Smooth muscle cell (in vitro differentiated cells): Measurements from ENCODE around the gene SLC9A9. TPM values are rescaled to one million over a fixed set of nuclear protein-coding genes. Genes with fewer than 3 reads are reported as not detected.

Experiments used
- DNase-seq: peaks from one replicate; lab custom pipeline; 2025; ENCODE audit not compliant: unreplicated experiment; lab: John Stamatoyannopoulos, UW
- H2AFZ ChIP-seq: fragments of 200-600 bp; sonication (generic); 2 replicates; pipeline ENCODE4 v1.6.0; 2016; ENCODE audit warnings: antibody characterized with exemption, low read depth, mild to moderate bottlenecking
- H3F3A ChIP-seq: fragments of 200-600 bp; sonication (generic); 2 replicates; pipeline ENCODE4 v1.6.0; 2017; ENCODE audit warnings: antibody characterized with exemption, low read depth
- H3K27ac ChIP-seq: fragments of 200-600 bp; sonication (generic); 2 replicates; pipeline ENCODE4 v1.5.1; 2016; ENCODE audit warnings: low read depth, mild to moderate bottlenecking
- H3K27me3 ChIP-seq: fragments of 200-600 bp; sonication (generic); 2 replicates; pipeline ENCODE4 v1.6.1; 2016; ENCODE audit warnings: low read depth, mild to moderate bottlenecking
- H3K36me3 ChIP-seq: fragments of 200-600 bp; sonication (generic); 2 replicates; pipeline ENCODE4 v1.5.1; 2016; ENCODE audit warnings: low read depth
- H3K4me1 ChIP-seq: fragments of 200-600 bp; sonication (generic); 2 replicates; pipeline ENCODE4 v1.5.1; 2016; ENCODE audit warnings: low read depth
- H3K4me2 ChIP-seq: fragments of 200-600 bp; sonication (generic); 2 replicates; pipeline ENCODE4 v1.6.0; 2016; ENCODE audit warnings: mild to moderate bottlenecking
- H3K4me3 ChIP-seq: fragments of 200-600 bp; sonication (generic); 2 replicates; pipeline ENCODE4 v1.5.1; 2016; ENCODE audit warnings: mild to moderate bottlenecking
- H3K79me2 ChIP-seq: fragments of 200-600 bp; sonication (generic); 2 replicates; pipeline ENCODE4 v1.6.0; 2016; ENCODE audit warnings: low read depth, mild to moderate bottlenecking
- H3K9ac ChIP-seq: fragments of 200-600 bp; sonication (generic); 2 replicates; pipeline ENCODE4 v1.6.0; 2016; ENCODE audit warnings: low read depth
- H3K9me3 ChIP-seq: fragments of 200-600 bp; sonication (generic); replicated peaks from 2 replicates; pipeline ENCODE4 v1.5.1; 2016; ENCODE audit warnings: low read depth
- H4K20me1 ChIP-seq: fragments of 200-600 bp; sonication (generic); 2 replicates; pipeline ENCODE4 v1.6.0; 2016; ENCODE audit warnings: low read depth
- CTCF ChIP-seq: fragments of 200-600 bp; sonication (generic); IDR thresholded peaks from 2 replicates; pipeline ENCODE4 v1.5.1; 2017; ENCODE audit warnings: borderline replicate concordance, mild to moderate bottlenecking, antibody characterized with exemption; ENCODE audit not compliant: insufficient read depth, poor library complexity, severe bottlenecking
- WGBS: methylation state at CpG from one replicate; pipeline ENCODE4 v1.1.7; 2016; ENCODE audit warnings: low lambda C conversion rate; 5-methylcytosine and 5-hydroxymethylcytosine counted together
- polyA plus RNA-seq: library from polyadenylated mRNA; unstranded; fragments of >200 nt; fragmentation: Nextera tagmentation; extraction: Ambion mirVana; gene quantifications from 2 replicates; pipeline ENCODE4 v1.2.1, GENCODE V29; 2016
- total RNA-seq: library from RNA; depleted of rRNA; stranded (reverse); fragments of >200 nt; gene quantifications from 2 replicates; pipeline ENCODE4 v1.2.3, GENCODE V29; 2014

SLC9A9 gene
- total and polyA plus RNA-seq, 2 experiments from 2014 or later = 4.0 to 8.9 TPM

GRCh38 chr3:143496191-143496590 is 352.1 kb downstream of the SLC9A9 start:
- no peak overlapping the region for H3K9ac ChIP-seq
- H3K9me3 ChIP-seq = no peaks in the 10 kb centered on the region
- DNase-seq = no peak
- no peaks in the 10 kb centered on the region for H3K27me3 ChIP-seq
- no peaks in the 10 kb centered on the region for H4K20me1 ChIP-seq
- H3K4me1 ChIP-seq = no peaks in the 10 kb centered on the region
- no peaks in the 10 kb centered on the region for H3F3A ChIP-seq
- no peaks in the 10 kb centered on the region for H3K79me2 ChIP-seq
- H3K36me3 ChIP-seq = no peaks in the 10 kb centered on the region
- no peak overlapping the region for H2AFZ ChIP-seq
- H3K27ac ChIP-seq = no peak overlapping the region
- H3K4me3 ChIP-seq = no peak overlapping the region
- TF ChIP-seq CTCF = no peak
- H3K4me2 ChIP-seq = no peak overlapping the region
- WGBS = 93% methylated on average over 1 of the region's 1 CpG

- Histone ChIP-seq H3K36me3 (no peaks in the 10 kb centered on the region), H3K4me2 (no peak overlapping the region), H3K4me3 (no peak overlapping the region), H3K9me3 (no peaks in the 10 kb centered on the region), H3F3A (no peaks in the 10 kb centered on the region), H3K79me2 (no peaks in the 10 kb centered on the region), H3K27me3 (no peaks in the 10 kb centered on the region), H3K27ac (no peak overlapping the region), H4K20me1 (no peaks in the 10 kb centered on the region), H2AFZ (no peak overlapping the region), H3K4me1 (no peaks in the 10 kb centered on the region), H3K9ac (no peak overlapping the region)
- 94% methylated on average over 2 of the region's 2 CpGs for WGBS
- no peak for DNase-seq
- TF ChIP-seq CTCF = no peak
Observed at GRCh38 chr3:143495527-143495926, 352.7 kb downstream of the SLC9A9 start.

- H2AFZ ChIP-seq = no peak overlapping the region
- H3F3A ChIP-seq = no peaks in the 10 kb centered on the region
- H3K4me2 ChIP-seq = no peak overlapping the region
- H3K36me3 ChIP-seq = no peaks in the 10 kb centered on the region
- no peaks in the 10 kb centered on the region for H3K4me1 ChIP-seq
- TF ChIP-seq CTCF = no peak
- H3K27me3 ChIP-seq = no peaks in the 10 kb centered on the region
- H4K20me1 ChIP-seq = no peaks in the 10 kb centered on the region
- H3K27ac ChIP-seq = no peak overlapping the region
- no peak for DNase-seq
- H3K9ac ChIP-seq = no peak overlapping the region
- no peaks in the 10 kb centered on the region for H3K9me3 ChIP-seq
- no peak overlapping the region for H3K4me3 ChIP-seq
- H3K79me2 ChIP-seq = no peaks in the 10 kb centered on the region
Observed at GRCh38 chr3:143486611-143487010, 361.7 kb downstream of the SLC9A9 start.

GRCh38 chr3:143484846-143485512 is 363.3 kb downstream of the SLC9A9 start:
- Histone ChIP-seq H3K79me2 (no peaks in the 10 kb centered on the region), H3K4me3 (no peak overlapping the region), H3F3A (no peaks in the 10 kb centered on the region), H3K36me3 (no peaks in the 10 kb centered on the region), H3K4me1 (no peaks in the 10 kb centered on the region), H3K4me2 (no peak overlapping the region), H3K27ac (no peak overlapping the region), H2AFZ (no peak overlapping the region), H4K20me1 (no peaks in the 10 kb centered on the region), H3K27me3 (no peaks in the 10 kb centered on the region), H3K9me3 (no peaks in the 10 kb centered on the region), H3K9ac (no peak overlapping the region)
- no peak for DNase-seq
- WGBS = 83% methylated on average over 4 of the region's 4 CpGs
- TF ChIP-seq CTCF = no peak
